ENCODE measurements around the gene MRPL33. TPM values are rescaled to one million over a fixed set of nuclear protein-coding genes. Genes with fewer than 3 reads are reported as not detected.
"Not testable (repeated sequence)": the region's sequence is repeated elsewhere in the genome, so short reads cannot be mapped to it uniquely, and the experiment has no call there.

Gene MRPL33
- total and polyA plus RNA-seq, 7 donors = 200 to 716 (median 269) TPM

DNA sequence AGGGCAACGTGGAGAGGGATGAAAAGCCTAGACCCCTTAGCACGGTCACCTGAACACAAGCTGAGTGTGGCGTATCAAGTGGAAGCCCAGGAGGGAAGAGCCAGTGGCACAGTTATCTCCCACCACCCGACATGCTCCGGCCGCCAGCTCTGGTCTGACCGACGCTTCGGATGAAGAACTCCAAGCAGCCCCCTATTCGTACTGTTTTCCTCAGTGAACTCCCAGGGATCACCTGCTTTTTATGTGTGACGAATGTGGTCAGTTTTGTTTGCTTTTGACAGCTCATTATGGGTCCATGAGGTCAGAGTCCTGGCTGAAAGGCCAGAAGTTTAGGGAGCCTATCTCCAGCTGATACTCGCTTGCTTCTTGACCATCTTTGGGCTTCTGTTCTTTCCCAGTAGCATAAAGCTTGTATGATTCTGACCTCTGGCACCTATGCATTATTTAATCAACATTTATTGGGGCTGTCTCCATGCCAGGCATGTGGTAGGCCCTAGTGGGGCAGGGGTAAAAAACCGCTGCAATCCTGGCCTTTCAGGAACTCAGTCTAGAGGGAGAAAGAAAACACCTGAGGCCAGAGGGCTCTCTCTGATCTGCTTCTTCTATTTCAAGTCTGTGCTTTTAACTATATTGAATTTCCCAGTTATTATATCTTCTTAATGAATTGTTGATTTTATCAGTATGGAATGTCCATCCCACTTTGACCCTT lies 33.0 kb upstream of the MRPL33 start:
- 86 to 88% (median 87%) methylated on average over 13 of the region's 13 CpGs for WGBS, 3 donors
- no peak for ATAC-seq
- intact Hi-C loops (cut with DNase I) = no loop called here

DNA sequence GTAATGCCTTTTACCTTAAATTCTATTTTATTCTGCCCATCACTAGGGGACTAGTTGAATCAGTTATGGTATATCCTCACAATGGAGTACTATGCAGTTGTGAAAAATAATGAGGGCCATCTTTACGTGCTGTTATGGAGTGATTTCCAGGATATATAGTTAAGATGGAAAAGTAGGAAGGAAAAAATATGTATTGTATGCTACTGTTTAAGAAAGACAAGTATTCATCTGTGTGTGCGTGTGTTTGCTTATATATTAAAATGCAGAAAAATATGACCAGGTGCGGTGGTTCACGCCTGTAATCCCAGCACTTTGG lies 32.5 kb upstream of the MRPL33 start:
- WGBS, 3 donors = 94 to 99% (median 99%) methylated on average over 4 of the region's 4 CpGs
- no peaks in the 10 kb centered on the region for H3K36me3 ChIP-seq (ENCODE audit: insufficient read depth in 1 of 2, low read depth in 1 of 2)
- no peak overlapping the region for H3K4me3 ChIP-seq
- no peak for ATAC-seq
- TF ChIP-seq, protein P1, sequence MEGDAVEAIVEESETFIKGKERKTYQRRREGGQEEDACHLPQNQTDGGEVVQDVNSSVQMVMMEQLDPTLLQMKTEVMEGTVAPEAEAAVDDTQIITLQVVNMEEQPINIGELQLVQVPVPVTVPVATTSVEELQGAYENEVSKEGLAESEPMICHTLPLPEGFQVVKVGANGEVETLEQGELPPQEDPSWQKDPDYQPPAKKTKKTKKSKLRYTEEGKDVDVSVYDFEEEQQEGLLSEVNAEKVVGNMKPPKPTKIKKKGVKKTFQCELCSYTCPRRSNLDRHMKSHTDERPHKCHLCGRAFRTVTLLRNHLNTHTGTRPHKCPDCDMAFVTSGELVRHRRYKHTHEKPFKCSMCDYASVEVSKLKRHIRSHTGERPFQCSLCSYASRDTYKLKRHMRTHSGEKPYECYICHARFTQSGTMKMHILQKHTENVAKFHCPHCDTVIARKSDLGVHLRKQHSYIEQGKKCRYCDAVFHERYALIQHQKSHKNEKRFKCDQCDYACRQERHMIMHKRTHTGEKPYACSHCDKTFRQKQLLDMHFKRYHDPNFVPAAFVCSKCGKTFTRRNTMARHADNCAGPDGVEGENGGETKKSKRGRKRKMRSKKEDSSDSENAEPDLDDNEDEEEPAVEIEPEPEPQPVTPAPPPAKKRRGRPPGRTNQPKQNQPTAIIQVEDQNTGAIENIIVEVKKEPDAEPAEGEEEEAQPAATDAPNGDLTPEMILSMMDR (IDR thresholded peaks at IDR 0.05) = no peak
- H3K27me3 ChIP-seq (ENCODE audit: insufficient read depth in 3 of 3, low read length in 2 of 3) = no peaks in the 10 kb centered on the region
- no peaks in the 10 kb centered on the region for H3K9me3 ChIP-seq
- intact Hi-C loops (cut with DNase I) = no loop called here
- no peak overlapping the region for H3K27ac ChIP-seq
- H3K4me1 ChIP-seq = peaks cover 13% of the 10 kb centered on the region
- DNase-seq = no peak

More for the DNA sequence above, 33.0 kb upstream of the MRPL33 start:
- TF ChIP-seq, protein P1 (IDR thresholded peaks at IDR 0.05) = no peak
- Histone ChIP-seq H3K4me1 (peaks cover 13% of the 10 kb centered on the region), H3K27ac (no peak overlapping the region), H3K27me3 (ENCODE audit: insufficient read depth in 3 of 3, low read length in 2 of 3) (no peaks in the 10 kb centered on the region), H3K36me3 (ENCODE audit: insufficient read depth in 1 of 2, low read depth in 1 of 2) (no peaks in the 10 kb centered on the region), H3K9me3 (no peaks in the 10 kb centered on the region), H3K4me3 (no peak overlapping the region)
- DNase-seq = no peak

DNA sequence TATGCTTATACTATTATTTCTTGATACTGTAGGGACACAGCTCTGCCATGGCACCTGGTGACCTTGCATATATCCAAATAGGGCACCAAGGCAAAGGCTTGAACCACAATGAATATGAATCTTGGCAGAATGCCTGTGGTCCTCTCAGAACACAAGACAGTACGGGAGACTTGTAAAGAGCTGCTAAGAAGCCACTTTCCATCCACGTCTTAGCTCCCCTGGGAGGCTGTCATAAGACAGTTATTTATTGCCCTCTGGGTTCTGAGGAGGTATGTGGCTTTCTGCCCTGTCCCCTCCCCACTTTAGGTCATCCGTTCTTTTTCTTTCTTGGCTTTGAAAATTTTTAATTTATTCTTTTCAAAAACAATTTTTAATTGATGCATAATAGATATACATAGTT lies 29.8 kb upstream of the MRPL33 start:
- H3K4me1 ChIP-seq = no peaks in the 10 kb centered on the region
- no peaks in the 10 kb centered on the region for H3K9me3 ChIP-seq
- WGBS, 3 donors = 47 to 59% (median 51%) methylated on average over 3 of the region's 3 CpGs
- no peaks in the 10 kb centered on the region for H3K27me3 ChIP-seq (ENCODE audit: insufficient read depth in 3 of 3, low read length in 2 of 3)
- no peaks in the 10 kb centered on the region for H3K36me3 ChIP-seq (ENCODE audit: insufficient read depth in 1 of 2, low read depth in 1 of 2)
- H3K27ac ChIP-seq = no peak overlapping the region
- no peak overlapping the region for H3K4me3 ChIP-seq
- TF ChIP-seq, protein P1 (IDR thresholded peaks at IDR 0.05) = no peak
- DNase-seq (no peak), ATAC-seq (no peak)
- intact Hi-C loops (cut with DNase I) = no loop called here

DNA sequence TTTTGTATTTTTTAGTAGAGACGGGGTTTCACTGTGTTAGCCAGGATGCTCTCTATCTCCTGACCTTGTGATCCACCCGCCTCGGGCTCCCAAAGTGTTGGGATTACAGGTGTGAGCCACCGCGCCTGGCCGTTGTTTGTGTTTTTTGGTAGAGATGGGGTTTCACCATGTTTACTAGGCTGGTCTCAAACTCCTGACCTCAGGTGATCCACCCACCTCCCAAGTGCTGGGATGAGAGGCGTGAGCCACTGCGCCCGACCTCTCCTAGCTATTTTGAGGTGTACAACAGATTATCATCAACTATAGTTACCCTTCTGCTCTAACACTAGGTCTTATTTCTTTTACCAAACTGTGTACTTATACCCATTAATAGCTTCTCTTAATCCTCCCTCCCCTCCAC lies 28.9 kb upstream of the MRPL33 start:
- TF ChIP-seq, protein P1 (IDR thresholded peaks at IDR 0.05) = no peak
- Histone ChIP-seq H3K27ac (no peak overlapping the region), H3K4me1 (no peaks in the 10 kb centered on the region), H3K27me3 (ENCODE audit: insufficient read depth in 3 of 3, low read length in 2 of 3) (no peaks in the 10 kb centered on the region), H3K36me3 (ENCODE audit: insufficient read depth in 1 of 2, low read depth in 1 of 2) (no peaks in the 10 kb centered on the region), H3K9me3 (no peaks in the 10 kb centered on the region), H3K4me3 (no peak overlapping the region)
- intact Hi-C loops (cut with DNase I) = no loop called here
- DNase-seq (no peak), ATAC-seq (no peak)
- 95 to 96% (median 95%) methylated on average over 9 of the region's 9 CpGs for whole genome bisulfite sequencing, 3 donors

DNA sequence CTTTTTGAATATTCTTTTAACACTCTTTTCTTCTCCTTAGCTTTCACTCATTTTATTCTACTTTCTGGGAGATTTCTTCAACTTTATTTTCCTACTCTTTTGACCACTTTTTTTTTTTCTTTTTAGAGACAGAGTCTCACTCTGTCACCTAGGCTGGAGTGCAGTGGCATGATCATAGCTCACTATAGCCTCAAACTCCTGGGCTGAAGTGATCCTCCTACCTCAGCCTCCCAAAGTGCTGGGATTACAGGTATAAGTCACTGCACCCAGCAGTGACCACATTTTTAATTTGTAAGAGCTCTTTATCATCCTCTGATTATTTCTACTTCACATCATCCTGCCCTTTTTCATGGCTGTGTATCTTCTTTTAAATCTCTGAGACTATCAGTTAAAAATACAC lies 26.0 kb upstream of the MRPL33 start:
- H3K36me3 ChIP-seq (ENCODE audit: insufficient read depth in 1 of 2, low read depth in 1 of 2); intact Hi-C loops (cut with DNase I); H3K9me3 ChIP-seq; ATAC-seq; H3K27me3 ChIP-seq (ENCODE audit: insufficient read depth in 3 of 3, low read length in 2 of 3); H3K4me3 ChIP-seq; H3K4me1 ChIP-seq; H3K27ac ChIP-seq; DNase-seq: not testable (repeated sequence)
